Omental fat pad (tissue), 4 donors: ENCODE measurements around the gene EMC7. TPM values are rescaled to one million over a fixed set of nuclear protein-coding genes. Genes with fewer than 3 reads are reported as not detected.
"Not testable (repeated sequence)": the region's sequence is repeated elsewhere in the genome, so short reads cannot be mapped to it uniquely, and the experiment has no call there.

Experiments
- ATAC-seq: fragments of 150-250 bp; one replicate; pipeline ENCODE4 v1.9.1; 2016; ENCODE audit warnings: mild to moderate bottlenecking, moderate library complexity; ENCODE audit not compliant: low FRiP score
- DNase-seq: peaks from one replicate; pipeline ENCODE4 v3.0.0-alpha.2; 2019; ENCODE audit warnings: low spot score
- total RNA-seq, 4 donors: library from RNA; depleted of rRNA; stranded (reverse); fragments of >200 nt; gene quantifications; one replicate each; pipeline ENCODE4 v1.1.0, GENCODE V29; 2016
- TF ChIP-seq, protein P1 (sequence below), 3 donors: fragments of 450-650 bp; IDR thresholded peaks; one replicate each; pipeline ENCODE4 v1.5.1; 2016 to 2017; ENCODE audit warnings: antibody characterized with exemption in 3 of 3, mild to moderate bottlenecking in 3 of 3, moderate library complexity in 2 of 3

The EMC7 gene
- total RNA-seq, 4 donors from 2014 or later, result 33.0 to 47.8 (median 36.8) TPM

DNA sequence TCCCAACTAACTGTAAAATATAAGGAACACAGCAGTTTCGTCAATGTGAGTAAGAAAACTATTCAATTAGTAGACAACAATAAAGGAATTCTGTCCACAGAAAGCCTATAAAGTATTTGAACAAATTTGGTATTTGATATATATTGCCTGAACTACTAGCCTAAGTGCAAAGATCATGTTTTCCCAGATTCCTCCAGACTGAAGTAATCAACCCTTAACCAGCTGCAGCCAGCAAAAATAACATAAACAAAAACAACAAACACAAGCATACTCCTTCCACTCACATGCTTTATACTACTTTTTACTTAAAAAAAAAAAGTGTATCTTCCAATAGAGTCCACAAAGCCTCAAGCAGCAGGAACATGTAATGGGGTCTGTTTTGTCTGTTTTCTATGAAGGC, 24.3 kb upstream of the EMC7 start:
- DNase-seq (no peak), ATAC-seq (no peak)
- TF ChIP-seq, protein P1, sequence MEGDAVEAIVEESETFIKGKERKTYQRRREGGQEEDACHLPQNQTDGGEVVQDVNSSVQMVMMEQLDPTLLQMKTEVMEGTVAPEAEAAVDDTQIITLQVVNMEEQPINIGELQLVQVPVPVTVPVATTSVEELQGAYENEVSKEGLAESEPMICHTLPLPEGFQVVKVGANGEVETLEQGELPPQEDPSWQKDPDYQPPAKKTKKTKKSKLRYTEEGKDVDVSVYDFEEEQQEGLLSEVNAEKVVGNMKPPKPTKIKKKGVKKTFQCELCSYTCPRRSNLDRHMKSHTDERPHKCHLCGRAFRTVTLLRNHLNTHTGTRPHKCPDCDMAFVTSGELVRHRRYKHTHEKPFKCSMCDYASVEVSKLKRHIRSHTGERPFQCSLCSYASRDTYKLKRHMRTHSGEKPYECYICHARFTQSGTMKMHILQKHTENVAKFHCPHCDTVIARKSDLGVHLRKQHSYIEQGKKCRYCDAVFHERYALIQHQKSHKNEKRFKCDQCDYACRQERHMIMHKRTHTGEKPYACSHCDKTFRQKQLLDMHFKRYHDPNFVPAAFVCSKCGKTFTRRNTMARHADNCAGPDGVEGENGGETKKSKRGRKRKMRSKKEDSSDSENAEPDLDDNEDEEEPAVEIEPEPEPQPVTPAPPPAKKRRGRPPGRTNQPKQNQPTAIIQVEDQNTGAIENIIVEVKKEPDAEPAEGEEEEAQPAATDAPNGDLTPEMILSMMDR (IDR thresholded peaks at IDR 0.05), result no peak

DNA sequence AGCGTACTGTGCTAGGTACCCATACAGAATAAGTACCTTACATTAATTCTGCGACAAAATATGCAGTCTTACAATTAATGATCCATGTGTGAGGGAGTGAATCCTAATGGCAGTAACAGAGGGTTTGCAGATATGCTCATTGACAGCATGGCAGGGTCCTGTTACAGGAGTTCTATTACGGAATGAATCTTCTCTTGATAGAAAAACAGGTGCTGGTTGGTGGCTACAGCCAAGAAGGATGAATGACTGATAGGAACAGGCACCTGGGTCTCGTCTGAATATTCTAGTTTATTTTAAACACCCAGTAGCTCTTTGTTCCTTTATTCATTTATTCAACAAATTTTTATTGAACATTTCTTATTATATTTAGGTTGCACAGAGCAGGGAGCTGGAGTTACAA, 23.0 kb upstream of the EMC7 start:
- ATAC-seq, result no peak
- no peak for DNase-seq
- TF ChIP-seq, protein P1 (IDR thresholded peaks at IDR 0.05), result no peak

DNA sequence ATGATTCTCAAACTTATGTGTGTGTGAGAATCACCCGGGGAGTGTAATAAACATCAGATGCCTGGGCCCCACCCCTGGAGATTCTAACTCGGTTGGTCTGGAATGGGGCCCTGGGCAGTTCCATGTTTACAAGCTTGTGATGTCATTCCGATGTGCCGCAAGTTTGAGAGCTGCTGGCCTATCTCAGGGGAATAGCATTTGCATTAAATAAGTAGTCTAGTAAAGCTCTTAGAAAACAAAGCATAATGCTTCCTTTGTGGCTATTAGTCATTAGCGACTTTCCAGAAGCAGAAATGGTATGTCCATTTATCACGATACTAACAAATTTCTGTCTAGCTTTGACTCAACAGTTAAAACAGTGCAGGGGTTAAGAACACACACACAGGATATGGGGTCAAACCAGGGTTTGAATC, 21.1 kb upstream of the EMC7 start:
- no peak for DNase-seq
- ATAC-seq, result no peak
- TF ChIP-seq, protein P1 (IDR thresholded peaks at IDR 0.05), result no peak

DNA sequence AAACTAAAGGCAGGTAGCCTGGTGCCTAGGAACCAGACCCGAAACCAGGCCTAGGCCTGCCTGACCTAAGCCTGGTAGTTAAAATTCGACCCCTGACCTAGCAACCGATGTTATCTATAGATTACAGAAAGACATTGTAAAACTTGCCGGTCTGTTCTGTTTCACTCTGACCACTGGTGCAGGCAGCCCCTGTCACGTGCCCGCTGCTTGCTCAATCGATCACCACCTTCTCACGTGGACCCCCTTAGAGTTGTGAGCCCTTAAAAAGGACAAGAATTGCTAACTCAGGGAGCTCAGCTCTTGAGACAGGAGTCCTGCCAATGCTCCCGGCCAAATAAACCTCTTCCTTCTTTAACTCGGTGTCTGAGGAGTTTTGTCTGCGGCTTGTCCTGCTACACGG, 20.1 kb upstream of the EMC7 start:
- ATAC-seq, DNase-seq: not testable (repeated sequence)

- not testable (repeated sequence) for DNase-seq, ATAC-seq
Observed at GRCh38 chr15:34120420-34120819, 18.8 kb upstream of the EMC7 start.

DNA sequence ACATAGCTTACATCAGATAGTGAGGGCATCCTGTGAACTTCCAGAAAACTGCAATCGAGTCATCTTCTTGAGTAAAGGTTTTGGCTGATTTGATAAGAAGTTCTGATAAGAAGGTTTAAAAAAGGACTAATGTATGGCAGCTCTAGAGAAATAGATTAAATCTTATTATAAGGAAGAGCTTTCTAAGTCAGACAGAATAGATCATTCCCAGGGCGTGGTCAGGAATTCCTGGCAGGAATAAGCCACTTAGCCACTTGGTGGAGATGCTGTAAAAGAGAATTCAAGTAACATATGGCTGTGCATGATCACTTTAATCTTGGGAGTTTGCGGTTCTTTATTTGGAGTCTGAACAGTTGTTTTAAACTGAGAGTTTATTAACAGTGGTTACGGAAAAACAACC, 17.6 kb upstream of the EMC7 start:
- DNase-seq, result no peak
- ATAC-seq, result no peak
- TF ChIP-seq, protein P1 (IDR thresholded peaks at IDR 0.05), result no peak

- DNase-seq, result no peak
- TF ChIP-seq, protein P1 (IDR thresholded peaks at IDR 0.05), result no peak
- no peak for ATAC-seq
Observed at GRCh38 chr15:34116620-34117019, 15.0 kb upstream of the EMC7 start.

- ATAC-seq (no peak), DNase-seq (no peak)
- TF ChIP-seq, protein P1 (IDR thresholded peaks at IDR 0.05), result no peak
Observed at GRCh38 chr15:34114739-34115138, 13.1 kb upstream of the EMC7 start.
